Astrocyte (in vitro differentiated cells and primary cell): ENCODE results near the gene TMEM92. TPM values are rescaled to one million over a fixed set of nuclear protein-coding genes. Genes with fewer than 3 reads are reported as not detected.
"Not testable (repeated sequence)": the region's sequence is repeated elsewhere in the genome, so short reads cannot be mapped to it uniquely, and the experiment has no call there.

Source experiments
- DNase-seq: peaks from one replicate; pipeline ENCODE4 v3.0.0-alpha.2; 2010; ENCODE audit warnings: low read depth
- FAIRE-seq: peaks from 2 replicates; lab custom pipeline; 2011; peaks lifted over from hg19 to GRCh38; lab: Jason Lieb, UNC
- H2AFZ ChIP-seq: 2 replicates; pipeline ENCODE4 v1.6.0; 2012; ENCODE audit warnings: low read depth, low read length, inconsistent platforms
- H3K27ac ChIP-seq: 2 replicates; pipeline ENCODE4 v1.5.1; 2011; ENCODE audit warnings: low read depth, low read length, inconsistent platforms
- H3K27me3 ChIP-seq: 2 replicates; pipeline ENCODE4 v1.6.0; 2011; ENCODE audit warnings: low read length, inconsistent platforms; ENCODE audit not compliant: insufficient read depth
- H3K36me3 ChIP-seq: 2 replicates; pipeline ENCODE4 v1.5.1; 2011; ENCODE audit warnings: low read length, inconsistent platforms; ENCODE audit not compliant: insufficient read depth
- H3K4me1 ChIP-seq: 2 replicates; pipeline ENCODE4 v1.5.1; 2011; ENCODE audit warnings: low read length, inconsistent platforms; ENCODE audit not compliant: insufficient read depth
- H3K4me2 ChIP-seq: 2 replicates; pipeline ENCODE4 v1.6.0; 2012; ENCODE audit warnings: low read length, inconsistent platforms
- H3K4me3 ChIP-seq: 2 replicates; pipeline ENCODE4 v1.5.1; 2011; ENCODE audit warnings: low read depth, mild to moderate bottlenecking, low read length, inconsistent platforms; ENCODE audit not compliant: insufficient read depth
- H3K79me2 ChIP-seq: 2 replicates; pipeline ENCODE4 v1.6.0; 2012; ENCODE audit warnings: mild to moderate bottlenecking, low read length, inconsistent platforms; ENCODE audit not compliant: insufficient read depth
- H3K9ac ChIP-seq: 2 replicates; pipeline ENCODE4 v1.6.0; 2012; ENCODE audit warnings: mild to moderate bottlenecking, low read length, inconsistent platforms
- H3K9me3 ChIP-seq: 2 replicates; pipeline ENCODE4 v1.5.1; 2012; ENCODE audit warnings: low read depth, mild to moderate bottlenecking, low read length, inconsistent platforms; ENCODE audit not compliant: insufficient read depth
- H4K20me1 ChIP-seq: 2 replicates; pipeline ENCODE4 v1.6.0; 2012; ENCODE audit warnings: low read length, inconsistent platforms; ENCODE audit not compliant: insufficient read depth
- H3K27ac Mint-ChIP-seq: one replicate; pipeline ENCODE4 v1.8.0; 2021; ENCODE audit warnings: mild to moderate bottlenecking, mixed read lengths; ENCODE audit not compliant: unreplicated experiment
- H3K27me3 Mint-ChIP-seq: one replicate; pipeline ENCODE4 v1.8.0; 2021; ENCODE audit warnings: low read depth, mixed read lengths; ENCODE audit not compliant: unreplicated experiment
- H3K36me3 Mint-ChIP-seq: one replicate; pipeline ENCODE4 v1.8.0; 2021; ENCODE audit warnings: low read depth, mixed read lengths; ENCODE audit not compliant: unreplicated experiment
- H3K4me1 Mint-ChIP-seq: one replicate; pipeline ENCODE4 v1.8.0; 2021; ENCODE audit warnings: low read depth, mixed read lengths; ENCODE audit not compliant: unreplicated experiment
- H3K4me3 Mint-ChIP-seq: one replicate; pipeline ENCODE4 v1.8.0; 2021; ENCODE audit warnings: mild to moderate bottlenecking, moderate library complexity, mixed read lengths; ENCODE audit not compliant: unreplicated experiment
- H3K9me3 Mint-ChIP-seq: one replicate; pipeline ENCODE4 v1.8.0; 2021; ENCODE audit warnings: mild to moderate bottlenecking, mixed read lengths; ENCODE audit not compliant: unreplicated experiment
- EZH2 ChIP-seq: IDR thresholded peaks from 2 replicates; pipeline ENCODE4 v1.6.1; 2012; ENCODE audit warnings: mild to moderate bottlenecking, low read length, inconsistent platforms; ENCODE audit not compliant: insufficient read depth
- total RNA-seq: library from RNA; stranded (reverse); gene quantifications from 2 replicates; pipeline ENCODE4 v1.2.1, GENCODE V29; 2021
- TF ChIP-seq, protein P1 (sequence below): IDR thresholded peaks from 2 replicates; pipeline ENCODE4 v1.5.1; 2011; ENCODE audit warnings: low read depth, mild to moderate bottlenecking, inconsistent platforms, low read length, moderate library complexity; ENCODE audit not compliant: insufficient read depth

Gene TMEM92
- total RNA-seq, 1 donor from 2014 or later, result 18.3 TPM

GRCh38 chr17:50283246-50283645, 9.0 kb downstream of the TMEM92 start:
- H3K9ac ChIP-seq, result no peak overlapping the region
- no peaks in the 10 kb centered on the region for H4K20me1 ChIP-seq
- H3K27me3 ChIP-seq, result no peaks in the 10 kb centered on the region
- DNase-seq (no peak), FAIRE-seq (no peak)
- H2AFZ ChIP-seq, result no peak overlapping the region
- peaks cover 18% of the 10 kb centered on the region for H3K4me1 ChIP-seq
- H3K27me3 Mint-ChIP-seq, result no peaks in the 10 kb centered on the region
- H3K9me3 Mint-ChIP-seq, result peaks cover 7% of the 10 kb centered on the region
- H3K9me3 ChIP-seq, result peaks cover 3% of the 10 kb centered on the region
- peaks cover 39% of the 10 kb centered on the region for H3K36me3 Mint-ChIP-seq
- H3K4me3 ChIP-seq, result no peak overlapping the region
- H3K27ac Mint-ChIP-seq, result no peak overlapping the region
- H3K4me3 Mint-ChIP-seq, result no peak overlapping the region
- H3K4me1 Mint-ChIP-seq, result peaks cover 20% of the 10 kb centered on the region
- peaks cover 10% of the 10 kb centered on the region for H3K79me2 ChIP-seq
- H3K36me3 ChIP-seq, result peaks cover 12% of the 10 kb centered on the region
- TF ChIP-seq, protein P1, sequence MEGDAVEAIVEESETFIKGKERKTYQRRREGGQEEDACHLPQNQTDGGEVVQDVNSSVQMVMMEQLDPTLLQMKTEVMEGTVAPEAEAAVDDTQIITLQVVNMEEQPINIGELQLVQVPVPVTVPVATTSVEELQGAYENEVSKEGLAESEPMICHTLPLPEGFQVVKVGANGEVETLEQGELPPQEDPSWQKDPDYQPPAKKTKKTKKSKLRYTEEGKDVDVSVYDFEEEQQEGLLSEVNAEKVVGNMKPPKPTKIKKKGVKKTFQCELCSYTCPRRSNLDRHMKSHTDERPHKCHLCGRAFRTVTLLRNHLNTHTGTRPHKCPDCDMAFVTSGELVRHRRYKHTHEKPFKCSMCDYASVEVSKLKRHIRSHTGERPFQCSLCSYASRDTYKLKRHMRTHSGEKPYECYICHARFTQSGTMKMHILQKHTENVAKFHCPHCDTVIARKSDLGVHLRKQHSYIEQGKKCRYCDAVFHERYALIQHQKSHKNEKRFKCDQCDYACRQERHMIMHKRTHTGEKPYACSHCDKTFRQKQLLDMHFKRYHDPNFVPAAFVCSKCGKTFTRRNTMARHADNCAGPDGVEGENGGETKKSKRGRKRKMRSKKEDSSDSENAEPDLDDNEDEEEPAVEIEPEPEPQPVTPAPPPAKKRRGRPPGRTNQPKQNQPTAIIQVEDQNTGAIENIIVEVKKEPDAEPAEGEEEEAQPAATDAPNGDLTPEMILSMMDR, result no peak
- TF ChIP-seq EZH2, result no peak
- no peak overlapping the region for H3K27ac ChIP-seq
- H3K4me2 ChIP-seq, result no peak overlapping the region

DNA sequence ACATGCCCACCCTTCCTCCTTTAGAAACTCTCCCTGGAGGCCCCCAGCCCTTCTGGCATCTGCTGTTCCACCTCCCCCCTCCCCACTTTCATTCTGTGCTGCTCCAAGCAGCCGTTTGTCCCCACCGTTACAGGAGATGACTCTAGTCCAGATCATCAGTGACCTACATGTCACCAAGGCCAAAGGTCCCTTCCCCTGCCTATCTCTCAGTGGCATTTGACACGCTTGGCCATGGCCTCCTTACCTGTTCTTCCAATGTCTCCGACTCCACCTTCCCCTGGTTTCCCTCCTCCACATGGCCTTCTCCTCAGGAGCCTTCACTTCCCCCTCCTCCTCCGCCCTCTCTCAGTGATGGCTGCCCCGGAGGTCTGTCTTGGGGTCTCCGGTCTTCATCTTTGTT, 9.4 kb downstream of the TMEM92 start:
- Histone ChIP-seq H2AFZ (no peak overlapping the region), H3K36me3 (peaks cover 12% of the 10 kb centered on the region), H3K27me3 (no peaks in the 10 kb centered on the region), H3K9ac (no peak overlapping the region), H3K79me2 (peaks cover 14% of the 10 kb centered on the region), H3K9me3 (peaks cover 3% of the 10 kb centered on the region), H3K4me3 (no peak overlapping the region), H3K27ac (no peak overlapping the region), H3K4me2 (no peak overlapping the region), H3K4me1 (peaks cover 22% of the 10 kb centered on the region), H4K20me1 (no peaks in the 10 kb centered on the region)
- Mint-ChIP-seq H3K27me3 (no peaks in the 10 kb centered on the region), H3K36me3 (peaks cover 39% of the 10 kb centered on the region), H3K9me3 (peaks cover 7% of the 10 kb centered on the region), H3K4me1 (peaks cover 20% of the 10 kb centered on the region), H3K4me3 (peak overlapping the region; percentile 64), H3K27ac (peak overlapping the region; percentile 50)
- no peak for DNase-seq
- TF ChIP-seq, protein P1, result no peak
- no peak for TF ChIP-seq EZH2
- no peak for FAIRE-seq

DNA sequence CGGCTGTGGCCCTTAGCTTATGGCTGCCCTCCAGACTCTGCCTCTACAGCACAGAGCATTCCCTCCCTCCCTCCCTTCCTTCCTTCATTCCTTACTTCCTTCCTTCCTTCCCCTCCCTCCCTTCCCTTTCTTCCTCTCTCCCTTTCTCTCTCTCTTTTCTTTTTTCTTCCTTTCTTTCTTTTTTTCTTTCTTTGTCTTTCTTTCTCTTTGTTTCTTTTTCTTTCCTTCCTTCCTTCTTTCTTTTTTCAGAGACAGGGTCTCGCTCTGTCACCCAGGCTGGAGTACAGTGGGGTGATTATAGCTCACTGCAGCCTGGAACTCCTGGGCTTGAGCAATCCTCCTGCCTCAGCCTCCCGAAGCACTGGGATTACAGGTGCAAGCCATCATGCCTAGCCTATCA, 11.7 kb downstream of the TMEM92 start:
- Mint-ChIP-seq H3K36me3 (peaks cover 30% of the 10 kb centered on the region), H3K4me3 (no peak overlapping the region), H3K9me3 (peaks cover 5% of the 10 kb centered on the region), H3K27ac (no peak overlapping the region), H3K27me3 (no peaks in the 10 kb centered on the region), H3K4me1 (peaks cover 32% of the 10 kb centered on the region)
- no peak for TF ChIP-seq EZH2
- TF ChIP-seq, protein P1, result no peak
- Histone ChIP-seq H3K4me3 (no peak overlapping the region), H2AFZ (no peak overlapping the region), H3K27me3 (no peaks in the 10 kb centered on the region), H3K4me1 (peaks cover 29% of the 10 kb centered on the region), H3K79me2 (peaks cover 20% of the 10 kb centered on the region), H3K4me2 (no peak overlapping the region), H4K20me1 (no peaks in the 10 kb centered on the region), H3K9me3 (peaks cover 3% of the 10 kb centered on the region), H3K9ac (no peak overlapping the region), H3K27ac (no peak overlapping the region), H3K36me3 (peaks cover 7% of the 10 kb centered on the region)
- no peak for FAIRE-seq
- DNase-seq, result no peak

- peaks cover 25% of the 10 kb centered on the region for H3K36me3 Mint-ChIP-seq
- not testable (repeated sequence) for H3K9me3 ChIP-seq, H4K20me1 ChIP-seq, H3K27me3 Mint-ChIP-seq, H3K9ac ChIP-seq, H3K36me3 ChIP-seq, H3K27ac ChIP-seq, FAIRE-seq, H3K27ac Mint-ChIP-seq, H2AFZ ChIP-seq, H3K27me3 ChIP-seq, H3K4me2 ChIP-seq, H3K9me3 Mint-ChIP-seq, H3K4me3 ChIP-seq, DNase-seq, H3K4me3 Mint-ChIP-seq
- H3K79me2 ChIP-seq, result peaks cover 20% of the 10 kb centered on the region
- H3K4me1 Mint-ChIP-seq, result peaks cover 32% of the 10 kb centered on the region
- H3K4me1 ChIP-seq, result peaks cover 30% of the 10 kb centered on the region
These were observed 13.0 kb downstream of the TMEM92 start for GRCh38 chr17:50287302-50287701.
